SW 1271 (cell line): ENCODE results near the gene AP4M1.
"Not testable (repeated sequence)": the region's sequence is repeated elsewhere in the genome, so short reads cannot be mapped to it uniquely, and the experiment has no call there.

Source experiments
- DNase-seq, 2 experiments: peaks; one replicate each; lab custom pipeline; 2025; lab: John Stamatoyannopoulos, UW

The AP4M1 gene

GRCh38 chr7:100107890-100108289 is 6.4 kb downstream of the AP4M1 start:
- DNase-seq = no peak

- DNase-seq = no peak
Measured at GRCh38 chr7:100109521-100110163, 8.2 kb downstream of the AP4M1 start.

DNA sequence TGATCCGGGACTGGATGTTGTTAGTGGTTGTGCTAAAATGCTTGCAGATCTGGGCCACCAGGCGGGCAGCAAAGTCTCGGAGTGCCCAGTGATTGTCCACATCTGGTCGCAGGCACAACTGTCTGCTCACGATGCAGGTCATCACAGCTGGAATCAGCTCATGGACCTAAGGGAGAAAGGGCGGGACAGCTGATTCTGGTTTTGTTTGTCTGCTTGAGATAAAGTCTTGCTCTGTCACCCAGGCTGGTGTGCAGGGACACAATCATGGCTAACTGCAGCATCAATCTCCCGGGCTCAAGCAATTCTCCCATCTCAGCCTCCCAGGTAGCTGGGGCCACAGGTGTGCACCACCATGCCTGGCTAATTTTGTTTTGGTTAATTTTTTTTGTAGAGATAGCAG is 9.7 kb downstream of the AP4M1 start:
- no peak for DNase-seq

DNA sequence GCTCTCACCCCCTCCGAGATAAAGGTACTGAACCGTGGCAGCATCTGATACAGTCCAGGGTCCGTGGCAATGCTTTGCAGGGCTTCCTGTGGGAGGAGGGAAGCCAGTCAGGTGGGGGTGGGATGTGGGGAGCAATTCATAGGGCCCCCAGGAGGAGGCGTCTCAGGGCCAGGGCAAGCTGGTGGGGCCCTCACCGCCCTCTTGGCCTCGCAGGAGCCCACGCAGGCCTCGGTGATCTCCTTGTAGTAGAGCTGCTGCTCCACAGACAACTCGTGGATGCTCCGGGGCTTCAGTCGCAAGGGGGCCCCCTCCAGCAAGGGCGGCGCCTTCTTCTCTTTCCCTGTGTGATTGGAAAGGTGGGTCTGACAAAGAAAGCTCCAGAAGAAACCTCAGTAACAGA is 10.5 kb downstream of the AP4M1 start:
- no peak for DNase-seq

GRCh38 chr7:100115026-100115425 is 13.6 kb downstream of the AP4M1 start:
- no peak for DNase-seq

- no peak for DNase-seq
Measured at GRCh38 chr7:100118388-100119071, 17.1 kb downstream of the AP4M1 start.

- DNase-seq = peak; percentile 78 to 95
Measured at GRCh38 chr7:100119072-100119969, 17.9 kb downstream of the AP4M1 start, which contains the start of the genes CNPY4 and TAF6. CNPY4 (plus strand) TSS chr7:100119634; CDS start chr7:100119745, 111 bp downstream. TAF6 (minus strand) TSS chr7:100119358; CDS start chr7:100114209, 5,149 bp downstream.

- DNase-seq = peak in 1 of 2 experiments; percentile 80
Measured at GRCh38 chr7:100119970-100120732, 18.7 kb downstream of the AP4M1 start.

DNA sequence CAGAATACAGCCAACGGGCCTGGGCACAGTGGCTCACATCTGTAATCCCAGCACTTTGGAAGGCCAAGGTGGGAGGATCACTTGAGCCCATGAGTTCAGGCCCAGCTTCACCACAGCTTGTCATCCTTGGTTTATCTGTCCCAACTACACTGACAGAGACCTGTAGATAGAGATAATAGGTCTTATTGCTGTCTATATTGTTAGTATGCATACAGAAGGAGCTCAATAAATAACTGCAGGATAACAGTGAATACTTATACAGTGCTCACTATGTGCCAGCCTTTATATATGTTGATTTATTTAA is 19.2 kb downstream of the AP4M1 start:
- DNase-seq = no peak

DNA sequence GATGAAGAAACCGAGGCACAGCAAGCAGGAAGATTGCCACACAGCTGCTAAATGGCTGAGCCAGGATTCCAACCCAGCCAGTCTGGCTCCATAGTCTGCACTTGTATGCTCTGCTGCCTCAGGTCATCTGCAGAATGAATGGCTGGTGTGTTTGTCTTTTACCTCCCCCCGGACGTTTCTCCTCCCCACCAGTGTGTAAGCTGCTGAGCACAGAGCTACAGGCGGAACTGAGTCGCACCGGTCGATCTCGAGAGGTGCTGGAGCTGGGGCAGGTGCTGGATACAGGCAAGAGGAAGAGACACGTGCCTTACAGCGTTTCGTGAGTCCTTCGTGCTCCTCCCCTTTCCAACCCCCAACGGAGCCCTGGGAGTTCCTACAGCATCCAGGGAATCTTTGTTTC is 20.6 kb downstream of the AP4M1 start:
- DNase-seq = no peak

DNA sequence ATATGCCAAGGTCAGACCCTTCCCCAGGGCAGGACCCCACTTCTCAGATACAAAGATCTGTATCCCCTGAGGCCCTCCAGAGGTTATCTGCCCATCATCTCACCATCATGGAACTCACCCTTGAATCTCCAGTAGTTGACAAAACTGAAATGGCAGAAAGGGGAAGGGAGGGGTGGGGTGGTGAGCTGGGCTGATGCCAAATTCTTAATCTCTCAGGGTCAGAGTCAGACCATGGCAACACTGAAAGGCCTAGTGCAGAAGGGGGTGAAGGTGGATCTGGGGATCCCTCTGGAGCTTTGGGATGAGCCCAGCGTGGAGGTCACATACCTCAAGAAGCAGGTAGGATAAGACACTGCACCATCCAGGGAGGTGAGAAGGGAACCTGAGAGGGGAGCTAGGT is 21.1 kb downstream of the AP4M1 start:
- no peak for DNase-seq

GRCh38 chr7:100124301-100125230 is 23.1 kb downstream of the AP4M1 start:
- no peak for DNase-seq

DNA sequence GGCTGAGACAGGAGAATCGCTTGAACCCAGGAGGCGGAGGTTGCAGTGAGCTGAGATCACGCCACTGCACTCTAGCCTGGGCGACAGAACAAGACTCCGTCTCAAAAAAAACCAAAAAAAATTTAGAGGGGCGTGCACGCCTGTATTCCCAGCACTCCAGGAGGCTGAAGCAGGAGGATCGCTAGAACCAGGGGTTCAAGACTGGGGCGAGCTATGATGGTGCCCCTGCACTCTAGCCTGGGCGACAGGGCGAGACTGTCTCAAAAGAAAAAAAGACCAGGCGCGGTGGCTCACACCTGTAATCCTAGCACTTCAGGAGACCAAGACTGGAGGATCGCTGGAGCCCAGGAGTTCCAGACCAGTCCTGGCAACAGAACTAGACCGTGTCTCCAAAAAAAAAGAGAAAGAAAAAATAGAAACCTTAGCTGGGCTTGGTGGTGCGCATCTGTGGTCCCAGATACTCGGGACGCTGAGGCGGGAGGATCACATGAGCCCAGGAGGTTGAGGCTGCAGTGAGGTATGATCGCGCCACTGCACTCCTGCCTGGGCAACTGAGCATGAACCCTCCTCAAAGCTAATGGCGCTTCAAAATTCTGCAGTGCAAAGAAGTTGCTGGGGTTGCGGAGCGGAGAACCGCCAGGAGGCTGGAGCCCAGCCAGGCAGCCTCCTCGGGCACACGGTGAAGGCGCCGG is 24.9 kb downstream of the AP4M1 start:
- no peak for DNase-seq

DNA sequence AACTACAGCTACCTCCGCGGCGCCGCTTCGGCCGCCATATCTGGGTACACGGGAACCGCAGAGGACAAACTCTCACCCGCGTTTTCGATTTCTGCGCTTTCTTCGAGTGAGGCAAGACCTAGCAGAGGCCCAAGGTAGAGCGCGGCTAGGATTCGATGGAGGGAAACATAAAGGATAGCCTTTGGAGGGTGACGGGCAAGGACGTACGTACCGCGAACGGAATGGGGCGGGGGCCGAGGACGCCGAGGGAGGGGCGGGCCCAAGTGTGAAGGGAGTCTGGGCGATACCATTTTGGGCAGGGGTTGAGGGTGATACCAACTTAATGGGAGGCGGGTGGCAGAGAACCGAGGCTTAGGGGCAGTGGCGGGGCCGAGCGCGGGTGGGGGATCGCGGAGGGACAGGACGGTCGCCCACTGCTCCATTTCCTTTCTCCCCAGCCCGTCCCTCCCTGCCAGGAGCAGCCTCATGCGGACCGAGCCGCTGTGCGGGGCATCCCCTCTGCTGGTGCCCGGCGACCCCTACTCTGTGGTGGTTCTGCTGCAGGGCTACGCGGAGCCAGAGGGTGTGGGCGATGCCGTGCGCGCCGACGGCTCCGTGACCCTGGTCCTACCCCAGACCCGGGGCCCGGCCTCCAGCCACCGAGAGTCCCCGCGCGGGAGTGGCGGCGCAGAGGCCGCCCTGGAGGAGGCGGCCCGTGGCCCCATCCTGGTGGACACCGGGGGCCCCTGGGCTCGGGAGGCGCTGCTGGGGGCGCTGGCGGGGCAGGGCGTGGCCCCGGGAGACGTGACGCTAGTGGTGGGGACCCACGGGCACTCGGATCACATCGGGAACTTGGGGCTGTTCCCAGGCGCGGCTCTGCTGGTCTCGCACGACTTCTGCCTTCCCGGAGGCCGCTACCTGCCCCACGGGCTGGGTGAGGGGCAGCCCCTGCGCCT is 25.8 kb downstream of the AP4M1 start, which contains the start of gene MBLAC1:
Gene MBLAC1, plus strand, starts transcription at position 37 of the 935 bp plus-strand sequence. Its CDS starts 429 bp downstream, at position 466.
- peak; percentile 78 to 89 for DNase-seq

DNA sequence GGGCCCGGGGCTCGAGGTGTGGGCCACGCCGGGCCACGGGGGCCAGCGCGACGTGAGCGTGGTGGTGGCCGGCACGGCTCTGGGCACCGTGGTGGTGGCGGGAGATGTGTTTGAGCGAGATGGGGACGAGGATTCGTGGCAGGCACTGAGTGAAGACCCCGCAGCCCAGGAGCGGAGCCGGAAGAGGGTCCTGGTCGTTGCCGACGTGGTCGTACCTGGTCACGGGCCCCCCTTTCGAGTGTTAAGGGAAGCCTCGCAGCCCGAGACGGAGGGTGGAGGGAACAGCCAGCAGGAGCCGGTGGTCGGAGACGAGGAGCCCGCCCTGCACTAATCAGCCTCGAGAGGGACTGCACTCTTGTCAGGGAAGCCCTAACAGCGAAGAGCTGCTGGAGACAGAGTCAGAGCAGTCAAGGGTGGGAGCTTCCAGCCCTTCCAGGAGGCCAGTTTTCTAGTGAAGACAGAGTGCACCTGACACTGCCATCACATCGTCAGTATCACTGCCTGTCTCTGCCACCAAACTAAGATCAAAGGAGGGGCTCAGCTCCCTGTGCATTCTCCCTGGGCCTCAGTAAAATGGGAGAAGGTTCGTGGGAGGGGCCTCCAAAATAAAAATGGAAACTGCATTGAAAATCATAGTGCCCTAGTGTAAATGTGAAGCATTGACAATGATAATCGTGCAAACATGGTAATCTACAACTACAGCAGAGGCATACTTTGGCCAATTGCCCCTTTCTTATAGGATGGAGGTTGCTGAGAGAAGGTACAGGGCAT is 26.6 kb downstream of the AP4M1 start:
- DNase-seq = no peak

GRCh38 chr7:100128637-100128963 is 27.2 kb downstream of the AP4M1 start:
- no peak for DNase-seq

GRCh38 chr7:100130220-100130607 is 28.8 kb downstream of the AP4M1 start:
- not testable (repeated sequence) for DNase-seq
